Eye (tissue), 1 donor: ENCODE data around the gene MEAF6.
"Not testable (repeated sequence)": the region's sequence is repeated elsewhere in the genome, so short reads cannot be mapped to it uniquely, and the experiment has no call there.

Experiments used
- DNase-seq: peaks from one replicate; pipeline ENCODE4 v3.0.0-alpha.2; 2015

MEAF6 gene

GRCh38 chr1:37514350-37515184, at the start of gene MEAF6:
TSS of gene MEAF6 (minus strand) at chr1:37514766. CDS start at chr1:37514746, 20 bp downstream.
- peak; percentile 94 for DNase-seq

- no peak for DNase-seq
Measured at GRCh38 chr1:37562984-37563383, 48.4 kb upstream of the MEAF6 start.

- DNase-seq, result peak; percentile 18
Measured at GRCh38 chr1:37561133-37562132, 46.9 kb upstream of the MEAF6 start.

- DNase-seq, result no peak
Measured at GRCh38 chr1:37560401-37561132, 46.0 kb upstream of the MEAF6 start.

- DNase-seq, result not testable (repeated sequence)
Measured at GRCh38 chr1:37559957-37560379, 45.4 kb upstream of the MEAF6 start.

GRCh38 chr1:37559080-37559479, 44.5 kb upstream of the MEAF6 start:
- no peak for DNase-seq

- DNase-seq, result no peak
Measured at GRCh38 chr1:37558411-37558810, 43.8 kb upstream of the MEAF6 start.

GRCh38 chr1:37557402-37557801, 42.8 kb upstream of the MEAF6 start:
- DNase-seq, result no peak

- peak; percentile 97 for DNase-seq
Measured at GRCh38 chr1:37556712-37557196, 42.2 kb upstream of the MEAF6 start, which contains the start of gene DNALI1. TSS of gene DNALI1 (plus strand) at chr1:37556940. CDS start at chr1:37556995, 55 bp downstream.

- DNase-seq, result peak; percentile 97
Measured at GRCh38 chr1:37553927-37554808, 39.6 kb upstream of the MEAF6 start, which contains the start of gene SNIP1. TSS of gene SNIP1 (minus strand) at chr1:37554293. CDS start at chr1:37554229, 64 bp downstream.

- no peak for DNase-seq
Measured at GRCh38 chr1:37553598-37553926, 39.0 kb upstream of the MEAF6 start.

- no peak for DNase-seq
Measured at GRCh38 chr1:37549341-37549740, 34.8 kb upstream of the MEAF6 start.

- DNase-seq, result no peak
Measured at GRCh38 chr1:37545019-37545418, 30.5 kb upstream of the MEAF6 start.

GRCh38 chr1:37544530-37544929, 30.0 kb upstream of the MEAF6 start:
- no peak for DNase-seq

- DNase-seq, result no peak
Measured at GRCh38 chr1:37540036-37540785, 25.6 kb upstream of the MEAF6 start.

GRCh38 chr1:37539154-37539553, 24.6 kb upstream of the MEAF6 start:
- DNase-seq, result not testable (repeated sequence)

GRCh38 chr1:37537378-37537777, 22.8 kb upstream of the MEAF6 start:
- no peak for DNase-seq

- DNase-seq, result no peak
Measured at GRCh38 chr1:37533317-37534093, 18.9 kb upstream of the MEAF6 start.

- DNase-seq, result not testable (repeated sequence)
Measured at GRCh38 chr1:37532418-37533156, 18.0 kb upstream of the MEAF6 start.
